Left lung (tissue), 10 donors: Measurements from ENCODE around the gene SPSB2. TPM values are rescaled to one million over a fixed set of nuclear protein-coding genes. Genes with fewer than 3 reads are reported as not detected.

Experiments used
- ATAC-seq: fragments of 200-7000 bp; cut with Tn5 transposase; one replicate; pipeline ENCODE4 v1.9.1; 2020; ENCODE audit warnings: moderate library complexity
- DNase-seq, 4 donors: peaks; one replicate each; pipeline ENCODE4 v3.0.0-alpha.2; 2013 to 2020
- H3K27ac ChIP-seq, 2 donors: fragments of 200-600 bp; sonication (generic) in 1 of 2; one replicate each; pipeline versions ENCODE4 v1.5.0 to v1.8.0; 2020 to 2021
- H3K27me3 ChIP-seq, 2 donors: fragments of 200-600 bp; sonication (generic) in 1 of 2; one replicate each; pipeline versions ENCODE4 v1.5.0 to v1.8.0; 2020 to 2021
- H3K36me3 ChIP-seq, 2 donors: fragments of 200-600 bp; sonication (generic) in 1 of 2; one replicate each; pipeline versions ENCODE4 v1.5.0 to v1.8.0; 2020 to 2021
- H3K4me1 ChIP-seq, 2 donors: fragments of 200-600 bp; one replicate each; pipeline ENCODE4 v1.8.0; 2021
- H3K4me3 ChIP-seq, 2 donors: fragments of 200-600 bp; sonication (generic) in 1 of 2; one replicate each; pipeline versions ENCODE4 v1.5.0 to v1.8.0; 2020 to 2021; ENCODE audit warnings: mild to moderate bottlenecking in 1 of 2
- H3K9me3 ChIP-seq, 2 donors: fragments of 200-600 bp; sonication (generic) in 1 of 2; one replicate each; pipeline versions ENCODE4 v1.5.0 to v1.8.0; 2020 to 2021
- CTCF ChIP-seq, 2 donors: fragments of 200-600 bp; sonication (generic) in 1 of 2; IDR thresholded peaks; one replicate each; pipeline versions ENCODE4 v1.5.0 to v1.8.0; 2021; ENCODE audit warnings: antibody characterized with exemption in 2 of 2
- intact Hi-C, 2 donors: fragments of 100-400 bp; cut with DNase I; formaldehyde crosslinking; loops; one replicate each; pipeline versions ENCODE4 v1.11.2 to v1.14.2; 2022
- polyA plus RNA-seq, 6 donors: library from polyadenylated mRNA; unstranded; fragments of 120-200 nt; gene quantifications; one replicate each; pipeline ENCODE4 v1.2.1, GENCODE V29; 2013; ENCODE audit not compliant: insufficient read length in 6 of 6
- total RNA-seq, 2 donors: library from RNA; stranded (reverse); fragmentation: NEBNext Ultra II Directional; extraction: Animal tissue kit (Norgen Biotek cat#: 25700); gene quantifications; one replicate each; pipeline ENCODE4 v1.2.1, GENCODE V29; 2021
- donor health status: DM: no; HTN: yes; CAD: no.
- donor health status: DM: no; HTN: no; CAD: no.

The SPSB2 gene
- total and polyA plus RNA-seq, 8 donors, result 3.4 to 27.1 (median 8.4) TPM

GRCh38 chr12:6919588-6919987 is 46.5 kb upstream of the SPSB2 start:
- no peak for TF ChIP-seq CTCF (IDR thresholded peaks at IDR 0.05)
- no peak overlapping the region for H3K4me3 ChIP-seq
- H3K4me1 ChIP-seq, result peaks cover 7 to 37% of the 10 kb centered on the region in 2 donors
- H3K27ac ChIP-seq, result no peak overlapping the region
- ATAC-seq (no peak), DNase-seq (peak in 1 of 4 donors; percentile 9)
- no peaks in the 10 kb centered on the region for H3K9me3 ChIP-seq
- peaks cover 0 to 14% of the 10 kb centered on the region in 2 donors for H3K27me3 ChIP-seq
- intact Hi-C loops, result no loop called here
- peaks cover 0 to 26% of the 10 kb centered on the region in 2 donors for H3K36me3 ChIP-seq

GRCh38 chr12:6917491-6918231 is 44.6 kb upstream of the SPSB2 start:
- H3K27ac ChIP-seq, result no peak overlapping the region
- H3K4me3 ChIP-seq, result no peak overlapping the region
- intact Hi-C loops, result no loop called here
- H3K4me1 ChIP-seq, result peaks cover 0 to 29% of the 10 kb centered on the region in 2 donors
- no peak for TF ChIP-seq CTCF (IDR thresholded peaks at IDR 0.05)
- H3K36me3 ChIP-seq, result peaks cover 0 to 18% of the 10 kb centered on the region in 2 donors
- H3K27me3 ChIP-seq, result peaks cover 0 to 33% of the 10 kb centered on the region in 2 donors
- peak in 1 of 4 donors; percentile 16 for DNase-seq
- no peaks in the 10 kb centered on the region for H3K9me3 ChIP-seq
- no peak for ATAC-seq

GRCh38 chr12:6916426-6917200 is 43.5 kb upstream of the SPSB2 start:
- no peak for TF ChIP-seq CTCF (IDR thresholded peaks at IDR 0.05)
- H3K4me1 ChIP-seq, result peaks cover 0 to 24% of the 10 kb centered on the region in 2 donors
- no peak overlapping the region for H3K4me3 ChIP-seq
- intact Hi-C loops, result no loop called here
- H3K27me3 ChIP-seq, result peaks cover 0 to 40% of the 10 kb centered on the region in 2 donors
- ATAC-seq (no peak), DNase-seq (peak in 1 of 4 donors; percentile 28)
- H3K9me3 ChIP-seq, result no peaks in the 10 kb centered on the region
- H3K36me3 ChIP-seq, result peaks cover 0 to 17% of the 10 kb centered on the region in 2 donors
- H3K27ac ChIP-seq, result no peak overlapping the region

GRCh38 chr12:6915789-6916285 is 42.7 kb upstream of the SPSB2 start:
- H3K9me3 ChIP-seq, result no peaks in the 10 kb centered on the region
- DNase-seq, result peak in 1 of 4 donors; percentile 32
- H3K27ac ChIP-seq, result no peak overlapping the region
- H3K27me3 ChIP-seq, result peaks cover 0 to 40% of the 10 kb centered on the region in 2 donors
- ATAC-seq, result no peak
- TF ChIP-seq CTCF (IDR thresholded peaks at IDR 0.05), result no peak
- peaks cover 0 to 16% of the 10 kb centered on the region in 2 donors for H3K36me3 ChIP-seq
- intact Hi-C loops, result no loop called here
- no peak overlapping the region for H3K4me3 ChIP-seq
- peaks cover 0 to 24% of the 10 kb centered on the region in 2 donors for H3K4me1 ChIP-seq
